Subcutaneous adipose tissue (tissue), 4 donors: Measurements from ENCODE around the gene PRB4. TPM values are rescaled to one million over a fixed set of nuclear protein-coding genes. Genes with fewer than 3 reads are reported as not detected.

Source experiments
- total RNA-seq, 4 donors: library from RNA; depleted of rRNA; stranded (reverse); fragments of >200 nt; gene quantifications; one replicate each; pipeline ENCODE4 v1.1.0, GENCODE V29; 2016
- TF ChIP-seq, protein P1 (sequence below): fragments of 450-650 bp; IDR thresholded peaks from one replicate; pipeline ENCODE4 v1.5.1; 2016; ENCODE audit warnings: low read depth, mild to moderate bottlenecking, control low read depth, antibody characterized with exemption, moderate library complexity

Gene PRB4
- total RNA-seq, 4 donors from 2014 or later = not detected

DNA sequence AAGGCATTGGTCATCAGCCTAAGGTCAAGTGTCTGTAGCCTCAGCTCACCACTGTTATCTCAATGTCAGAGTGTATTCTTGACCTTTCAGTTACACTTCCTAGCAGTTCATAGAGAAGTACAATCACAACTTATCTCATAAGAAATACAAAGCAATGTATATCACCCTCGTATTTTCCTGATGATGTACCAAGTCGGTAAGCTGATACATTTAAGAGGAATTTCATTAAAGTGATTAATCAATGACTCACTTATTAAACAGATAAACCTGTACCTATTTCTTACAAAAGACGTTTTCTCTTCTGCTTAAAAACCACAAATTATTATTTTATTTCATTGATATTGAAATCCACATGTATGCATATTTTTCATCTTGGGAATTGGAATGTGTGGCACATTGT is 36.8 kb downstream of the PRB4 start:
- TF ChIP-seq, protein P1, sequence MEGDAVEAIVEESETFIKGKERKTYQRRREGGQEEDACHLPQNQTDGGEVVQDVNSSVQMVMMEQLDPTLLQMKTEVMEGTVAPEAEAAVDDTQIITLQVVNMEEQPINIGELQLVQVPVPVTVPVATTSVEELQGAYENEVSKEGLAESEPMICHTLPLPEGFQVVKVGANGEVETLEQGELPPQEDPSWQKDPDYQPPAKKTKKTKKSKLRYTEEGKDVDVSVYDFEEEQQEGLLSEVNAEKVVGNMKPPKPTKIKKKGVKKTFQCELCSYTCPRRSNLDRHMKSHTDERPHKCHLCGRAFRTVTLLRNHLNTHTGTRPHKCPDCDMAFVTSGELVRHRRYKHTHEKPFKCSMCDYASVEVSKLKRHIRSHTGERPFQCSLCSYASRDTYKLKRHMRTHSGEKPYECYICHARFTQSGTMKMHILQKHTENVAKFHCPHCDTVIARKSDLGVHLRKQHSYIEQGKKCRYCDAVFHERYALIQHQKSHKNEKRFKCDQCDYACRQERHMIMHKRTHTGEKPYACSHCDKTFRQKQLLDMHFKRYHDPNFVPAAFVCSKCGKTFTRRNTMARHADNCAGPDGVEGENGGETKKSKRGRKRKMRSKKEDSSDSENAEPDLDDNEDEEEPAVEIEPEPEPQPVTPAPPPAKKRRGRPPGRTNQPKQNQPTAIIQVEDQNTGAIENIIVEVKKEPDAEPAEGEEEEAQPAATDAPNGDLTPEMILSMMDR = no peak

DNA sequence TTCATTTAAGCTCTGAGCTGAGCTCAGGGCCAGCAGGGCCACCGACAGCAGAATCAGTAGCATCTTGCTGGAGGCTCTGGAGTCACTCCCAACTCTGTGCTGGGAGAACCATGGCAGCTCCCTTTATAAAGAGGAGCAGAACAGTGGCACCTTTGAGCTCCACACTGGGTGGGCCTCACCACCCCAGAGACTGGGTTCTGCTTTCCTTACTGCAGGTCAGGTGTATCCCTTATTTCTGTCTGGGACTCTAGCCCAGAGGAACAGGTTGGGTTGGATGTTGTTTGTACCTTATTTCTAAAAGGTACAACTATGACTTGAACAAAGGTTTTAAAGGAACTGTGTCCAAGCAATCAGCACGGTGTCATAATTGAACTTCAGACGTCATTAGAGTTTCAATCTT is 40.6 kb downstream of the PRB4 start, which contains the start of gene PRB3:
PRB3 (minus strand) TSS at position 101 of the 400 bp plus-strand sequence; CDS start at position 63, 38 bp downstream.
- TF ChIP-seq, protein P1 = no peak

DNA sequence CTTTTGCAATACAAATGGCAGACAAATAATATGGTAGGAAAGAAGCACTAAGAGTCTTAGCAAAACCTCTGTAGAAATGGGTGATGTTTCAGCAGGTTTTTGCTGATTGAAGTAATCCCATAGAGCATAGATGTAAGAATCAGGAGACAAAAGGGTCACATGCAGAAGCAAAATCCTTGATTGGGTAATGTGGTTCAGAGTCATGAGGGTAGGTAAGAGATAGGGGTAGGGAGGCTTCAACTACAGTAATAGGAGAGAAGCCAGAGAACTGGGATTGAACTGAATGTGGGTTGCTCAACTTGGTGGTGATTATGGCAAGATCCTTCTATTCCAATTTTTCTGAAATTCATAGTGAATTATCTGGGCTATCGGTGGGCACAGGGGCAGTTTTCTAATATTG is 45.7 kb downstream of the PRB4 start:
- TF ChIP-seq, protein P1 = no peak

Other genes starting within 250 kb of the PRB4 start
- 1 to 10 TPM; 1.9 to 4.5 (median 2.4) TPM for gene TAS2R46, start 248.1 kb downstream of the PRB4 start, total RNA-seq
- 1 to 10 TPM; 1.7 to 5.5 (median 3.6) TPM for gene TAS2R43, start 218.1 kb downstream of the PRB4 start, total RNA-seq
- gene TAS2R30, start 175.8 kb downstream of the PRB4 start, total RNA-seq = 10 to 100 TPM in 2 of 4 donors, 1 to 10 TPM in 2; 5.1 to 17.9 (median 11.8) TPM
- 1 to 10 TPM; 5.7 to 8.0 (median 7.4) TPM for gene SMIM10L1, start 139.2 kb downstream of the PRB4 start, total RNA-seq
- gene TAS2R42, start 123.5 kb downstream of the PRB4 start, total RNA-seq = not detected
- gene PRB3, start 40.7 kb downstream of the PRB4 start, total RNA-seq = not detected
- not detected for gene PRB2, start 85.1 kb upstream of the PRB4 start, total RNA-seq